Prostate gland (tissue), 2 donors: ENCODE results near the gene SEC24D.

ENCODE experiments used
- POLR2A ChIP-seq: fragments of 450-650 bp; IDR thresholded peaks from one replicate; pipeline ENCODE4 v1.6.1; 2016; ENCODE audit warnings: antibody characterized with exemption, mild to moderate bottlenecking
- POLR2AphosphoS5 ChIP-seq: sonication (generic); formaldehyde crosslinking; IDR thresholded peaks from one replicate; pipeline ENCODE4 v1.6.1; 2017; ENCODE audit warnings: antibody characterized with exemption
- TF ChIP-seq, protein P1 (sequence below), 4 experiments: fragments of 200-600 bp in 2 of 4; fragments of 450-650 bp in 2 of 4; sonication (generic) in 2 of 4; IDR thresholded peaks; 1 replicate in 3 of 4; 2 replicates in 1 of 4; pipeline ENCODE4 v1.5.1; 2016 to 2019; ENCODE audit warnings: antibody characterized with exemption in 4 of 4, mild to moderate bottlenecking in 2 of 4, moderate library complexity in 2 of 4

DNA sequence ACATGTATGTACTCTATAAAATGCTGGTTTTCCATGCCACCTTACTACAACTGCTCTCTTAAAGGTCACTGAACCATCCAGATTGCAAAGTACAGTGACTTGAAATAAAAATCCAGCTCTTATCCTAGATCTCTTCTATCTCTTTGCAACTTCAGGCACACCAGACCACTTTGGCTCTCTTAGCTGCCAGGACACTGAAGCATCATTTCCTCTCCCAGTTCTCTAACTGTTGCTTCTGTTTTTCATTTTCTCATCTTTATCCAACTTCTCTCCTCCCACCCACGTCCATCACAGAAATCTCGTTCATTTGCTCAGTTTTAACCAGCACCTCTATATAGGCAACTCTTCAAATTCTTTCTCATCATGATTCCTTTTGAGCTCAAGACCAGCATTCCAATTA is 76.4 kb downstream of the SEC24D start:
- TF ChIP-seq POLR2A, result no peak
- TF ChIP-seq, protein P1, sequence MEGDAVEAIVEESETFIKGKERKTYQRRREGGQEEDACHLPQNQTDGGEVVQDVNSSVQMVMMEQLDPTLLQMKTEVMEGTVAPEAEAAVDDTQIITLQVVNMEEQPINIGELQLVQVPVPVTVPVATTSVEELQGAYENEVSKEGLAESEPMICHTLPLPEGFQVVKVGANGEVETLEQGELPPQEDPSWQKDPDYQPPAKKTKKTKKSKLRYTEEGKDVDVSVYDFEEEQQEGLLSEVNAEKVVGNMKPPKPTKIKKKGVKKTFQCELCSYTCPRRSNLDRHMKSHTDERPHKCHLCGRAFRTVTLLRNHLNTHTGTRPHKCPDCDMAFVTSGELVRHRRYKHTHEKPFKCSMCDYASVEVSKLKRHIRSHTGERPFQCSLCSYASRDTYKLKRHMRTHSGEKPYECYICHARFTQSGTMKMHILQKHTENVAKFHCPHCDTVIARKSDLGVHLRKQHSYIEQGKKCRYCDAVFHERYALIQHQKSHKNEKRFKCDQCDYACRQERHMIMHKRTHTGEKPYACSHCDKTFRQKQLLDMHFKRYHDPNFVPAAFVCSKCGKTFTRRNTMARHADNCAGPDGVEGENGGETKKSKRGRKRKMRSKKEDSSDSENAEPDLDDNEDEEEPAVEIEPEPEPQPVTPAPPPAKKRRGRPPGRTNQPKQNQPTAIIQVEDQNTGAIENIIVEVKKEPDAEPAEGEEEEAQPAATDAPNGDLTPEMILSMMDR (IDR thresholded peaks at IDR 0.05), result no peak
- no peak for TF ChIP-seq POLR2AphosphoS5
